NCI-H82 treated with DMSO at 0.1 percent for 48 hours (cell line): ENCODE results near the gene CFL1.
"Not testable (repeated sequence)": the region's sequence is repeated elsewhere in the genome, so short reads cannot be mapped to it uniquely, and the experiment has no call there.

Experiments used
- DNase-seq: peaks from one replicate; lab custom pipeline; 2025; ENCODE audit not compliant: unreplicated experiment; lab: John Stamatoyannopoulos, UW

The CFL1 gene

DNA sequence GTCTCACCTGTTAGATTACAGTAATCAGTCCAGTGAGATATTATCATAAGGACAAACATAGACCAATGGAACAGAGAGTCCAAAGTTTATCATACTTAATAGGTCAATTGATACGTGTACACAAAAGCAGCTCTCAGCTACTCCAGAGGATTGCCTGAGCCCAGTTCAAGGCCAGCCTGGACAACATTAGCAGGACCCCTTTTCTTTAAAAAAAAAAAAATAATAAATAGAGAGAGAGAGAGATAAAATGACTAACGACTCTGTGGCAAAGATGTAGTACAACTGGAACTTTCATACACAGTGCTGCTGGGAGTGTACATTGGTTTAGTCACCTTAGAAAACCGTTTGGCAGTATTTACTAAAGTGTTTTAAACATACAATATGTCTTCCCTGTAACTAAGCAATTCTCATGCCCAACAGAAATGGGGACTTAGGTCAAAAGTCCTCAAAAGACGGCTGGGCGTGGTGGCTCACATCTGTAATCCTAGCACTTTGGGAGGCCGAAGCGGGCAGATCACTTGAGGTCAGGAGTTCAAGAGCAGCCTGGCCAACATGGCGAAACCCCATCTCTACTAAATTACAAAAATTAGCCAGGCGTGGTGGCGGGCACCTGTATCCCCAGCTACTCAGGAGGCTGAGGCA, 13.6 kb downstream of the CFL1 start:
- no peak for DNase-seq

- no peak for DNase-seq
Measured at GRCh38 chr11:65843811-65844210, 14.2 kb downstream of the CFL1 start.

GRCh38 chr11:65842144-65842543, 15.8 kb downstream of the CFL1 start:
- no peak for DNase-seq

- no peak for DNase-seq
Measured at GRCh38 chr11:65834202-65834601, 23.8 kb downstream of the CFL1 start.

DNA sequence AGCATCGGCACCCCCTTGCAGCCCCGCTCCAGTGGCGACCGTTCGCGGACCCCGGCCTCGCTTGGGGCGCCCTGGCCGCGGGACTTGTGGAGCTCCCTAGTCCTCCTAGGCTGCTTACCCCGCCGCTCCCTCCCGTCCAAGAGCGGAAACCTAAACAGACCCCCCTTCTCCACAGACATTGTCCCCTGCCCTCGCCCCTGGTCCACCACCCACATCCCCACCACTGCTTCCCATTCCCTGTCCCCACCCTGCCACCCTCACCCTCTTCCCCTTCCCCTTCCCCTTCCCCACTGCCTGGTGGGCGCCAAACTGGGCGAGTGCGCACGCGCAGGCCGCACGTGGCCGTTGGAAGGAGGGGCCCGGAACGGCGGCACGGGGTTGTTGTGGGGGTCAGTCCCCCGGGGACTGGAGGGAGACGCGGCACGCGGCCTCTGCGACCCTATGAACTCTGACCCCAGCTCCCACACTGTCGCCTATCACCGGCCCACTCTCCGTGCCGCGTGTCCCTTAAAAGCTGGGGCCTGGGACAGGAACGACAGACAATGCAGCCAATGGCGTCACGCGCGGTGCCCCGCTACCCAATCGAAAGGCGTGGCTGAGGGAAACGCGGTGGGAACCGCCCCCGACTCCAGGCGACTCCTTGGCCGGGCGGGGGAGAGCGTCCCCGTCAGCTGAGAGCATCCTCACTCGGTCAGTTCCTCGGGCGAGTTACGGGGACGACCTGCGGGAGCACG, 24.5 kb downstream of the CFL1 start, which contains the start of gene SNX32:
TSS of gene SNX32 (plus strand) at position 667 of the 734 bp plus-strand sequence. CDS start 103 bp downstream, outside the sequence.
- peak; percentile 71 for DNase-seq

DNA sequence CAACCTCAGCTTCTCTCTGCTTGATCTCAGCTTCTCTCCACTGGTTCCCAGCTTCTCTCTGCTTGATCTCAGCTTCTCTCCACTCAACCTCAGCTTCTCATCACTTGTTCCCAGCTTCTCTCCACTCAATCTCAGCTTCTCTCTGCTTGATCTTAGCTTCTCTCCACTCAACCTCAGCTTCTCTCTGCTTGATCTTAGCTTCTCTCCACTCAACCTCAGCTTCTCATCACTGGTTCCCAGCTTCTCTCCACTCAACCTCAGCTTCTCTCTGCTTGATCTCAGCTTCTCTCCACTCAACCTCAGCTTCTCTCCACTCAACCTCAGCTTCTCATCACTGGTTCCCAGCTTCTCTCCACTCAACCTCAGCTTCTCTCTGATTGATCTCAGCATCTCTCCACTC, 25.7 kb downstream of the CFL1 start:
- not testable (repeated sequence) for DNase-seq

- no peak for DNase-seq
Measured at GRCh38 chr11:65829459-65829858, 28.5 kb downstream of the CFL1 start.

DNA sequence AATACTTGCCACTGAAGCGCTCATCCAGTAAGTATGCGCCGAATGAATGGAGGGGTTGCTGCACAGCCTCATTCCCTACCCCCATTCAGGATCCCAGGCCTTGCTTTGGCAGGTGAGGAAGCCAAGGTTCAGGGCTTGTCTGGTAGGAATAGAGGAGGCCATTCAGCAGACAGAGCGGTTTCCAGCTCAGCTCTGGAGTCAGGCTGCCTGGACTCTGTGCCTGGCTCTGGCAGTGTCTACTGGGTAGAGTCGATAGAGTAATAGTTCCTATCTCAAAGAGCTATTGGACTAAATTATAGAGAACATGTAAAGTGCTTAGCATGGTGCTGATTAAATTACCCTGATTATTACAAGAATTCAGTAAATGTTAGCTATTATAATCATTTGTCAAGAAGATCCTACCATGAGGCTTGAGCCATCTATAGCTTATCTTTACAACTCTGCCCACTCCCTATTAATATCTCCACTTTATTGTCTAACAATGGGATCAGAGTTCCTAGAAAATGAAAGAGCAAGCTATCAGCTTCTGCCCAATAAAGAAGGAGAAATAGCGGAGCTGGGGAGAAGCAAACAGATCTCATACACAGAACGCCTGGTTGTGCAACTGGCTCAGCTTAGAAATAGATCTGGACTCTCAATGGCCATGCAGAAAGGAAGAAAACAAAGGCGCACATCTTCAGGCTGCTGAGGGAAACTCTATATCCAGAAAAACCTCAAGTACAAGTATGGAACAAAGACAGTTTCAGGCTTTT, 30.8 kb downstream of the CFL1 start:
- DNase-seq = no peak

- DNase-seq = no peak
Measured at GRCh38 chr11:65822776-65823528, 35.0 kb downstream of the CFL1 start.

DNA sequence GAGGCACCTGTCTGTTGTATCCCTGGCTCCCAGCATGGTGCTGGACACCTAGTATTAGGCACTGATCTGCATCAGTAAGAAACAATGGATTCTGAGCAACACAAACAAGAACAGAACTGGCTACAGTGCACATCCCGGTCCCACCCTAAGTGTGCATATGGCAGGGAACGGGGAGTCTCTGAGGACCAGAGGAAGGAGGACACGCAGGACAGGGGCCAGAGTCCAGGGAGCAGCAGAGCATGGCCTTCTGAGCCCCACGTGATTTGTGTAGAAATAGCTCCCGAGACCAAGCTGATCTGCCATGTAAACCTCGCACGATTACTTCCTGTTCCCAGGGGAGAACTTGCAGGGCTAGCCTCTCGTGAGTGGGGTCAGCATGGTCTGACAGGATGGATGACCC, 36.9 kb downstream of the CFL1 start:
- no peak for DNase-seq

- peak; percentile 40 for DNase-seq
Measured at GRCh38 chr11:65817835-65818680, 39.9 kb downstream of the CFL1 start.

- no peak for DNase-seq
Measured at GRCh38 chr11:65817312-65817834, 40.6 kb downstream of the CFL1 start.

GRCh38 chr11:65816696-65817095, 41.3 kb downstream of the CFL1 start:
- no peak for DNase-seq

GRCh38 chr11:65814986-65815565, 42.9 kb downstream of the CFL1 start:
- no peak for DNase-seq

DNA sequence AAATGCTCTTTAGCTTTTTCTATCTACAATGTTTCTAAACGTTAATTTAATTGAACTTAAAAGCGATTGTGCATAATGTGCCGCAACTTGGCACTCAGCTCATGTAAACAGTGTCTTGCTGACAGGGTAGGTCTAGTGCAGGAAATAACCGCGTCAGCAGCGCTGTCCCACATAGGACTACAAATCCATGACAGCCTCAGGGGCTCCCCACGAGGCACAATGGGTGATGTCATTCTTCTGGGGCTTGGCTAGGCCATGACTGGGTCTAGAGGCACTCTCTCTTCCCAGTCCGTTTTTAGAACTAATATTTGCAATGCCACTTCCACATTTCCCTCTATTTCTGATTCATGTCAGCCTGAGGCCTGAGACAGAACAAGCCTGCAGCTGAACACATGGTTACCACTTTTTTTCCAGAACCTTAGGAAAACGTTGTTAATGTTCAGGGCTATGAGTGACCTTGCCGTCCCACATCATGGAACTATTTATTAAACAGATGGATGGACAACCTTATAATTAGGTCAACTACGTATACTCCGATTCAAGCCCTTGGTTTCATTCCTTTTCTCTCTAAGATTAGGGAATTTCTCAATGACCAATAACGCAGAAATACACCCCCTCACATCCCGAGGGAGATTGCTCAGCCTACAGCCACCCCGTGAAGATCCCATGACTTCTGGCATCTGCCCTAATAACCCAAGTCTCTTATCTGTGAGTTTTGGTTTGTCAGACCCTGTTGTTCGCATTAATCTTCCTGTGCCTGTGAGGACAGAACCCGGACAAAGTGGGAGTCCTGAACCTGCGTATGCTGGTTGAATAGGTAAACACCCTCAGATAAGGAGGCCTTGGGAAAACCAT, 43.6 kb downstream of the CFL1 start:
- DNase-seq = no peak

- no peak for DNase-seq
Measured at GRCh38 chr11:65811764-65812475, 46.1 kb downstream of the CFL1 start.

DNA sequence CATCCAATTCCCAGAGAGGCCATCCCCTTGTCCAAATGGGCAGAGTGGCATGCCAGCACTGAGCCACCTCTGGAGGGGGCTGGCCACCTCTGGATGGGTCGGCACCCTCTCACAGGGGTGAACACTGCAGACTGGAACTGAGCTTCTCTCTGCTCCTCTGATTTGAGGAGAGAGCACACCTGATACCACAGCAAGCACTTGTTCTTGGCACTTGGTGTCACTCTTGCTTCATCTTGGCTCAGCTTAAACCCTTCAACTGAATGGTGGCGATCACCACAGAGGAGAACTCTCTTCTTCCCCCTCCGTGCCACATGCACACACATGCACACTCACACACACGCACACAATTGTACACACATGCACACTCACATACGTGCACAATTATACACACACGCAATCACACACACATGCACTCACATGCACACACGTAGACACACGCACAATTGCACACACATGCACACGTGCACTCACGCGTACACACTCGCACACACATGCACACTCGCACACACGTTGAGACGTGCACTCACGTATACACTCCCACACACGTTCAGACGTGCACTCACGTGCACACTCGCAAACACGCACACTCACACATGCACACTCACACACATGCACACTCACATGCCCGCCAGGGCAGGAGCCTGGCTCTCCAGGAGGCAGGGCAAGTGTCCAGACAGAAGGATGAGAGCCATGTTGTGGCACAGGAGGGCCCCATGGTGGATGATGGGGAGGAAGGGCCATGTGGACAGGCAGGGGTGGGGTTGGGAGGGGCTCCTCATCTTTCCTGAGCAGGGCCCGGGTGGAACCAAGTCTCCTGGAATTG, 47.7 kb downstream of the CFL1 start:
- DNase-seq = no peak
